ENCODE data around the gene SLC25A39.
A peak's percentile ranks its signal among the peaks of the same experiment; 100 is the strongest.
"Not testable (repeated sequence)": the region's sequence is repeated elsewhere in the genome, so short reads cannot be mapped to it uniquely, and the experiment has no call there.

The SLC25A39 gene

DNA sequence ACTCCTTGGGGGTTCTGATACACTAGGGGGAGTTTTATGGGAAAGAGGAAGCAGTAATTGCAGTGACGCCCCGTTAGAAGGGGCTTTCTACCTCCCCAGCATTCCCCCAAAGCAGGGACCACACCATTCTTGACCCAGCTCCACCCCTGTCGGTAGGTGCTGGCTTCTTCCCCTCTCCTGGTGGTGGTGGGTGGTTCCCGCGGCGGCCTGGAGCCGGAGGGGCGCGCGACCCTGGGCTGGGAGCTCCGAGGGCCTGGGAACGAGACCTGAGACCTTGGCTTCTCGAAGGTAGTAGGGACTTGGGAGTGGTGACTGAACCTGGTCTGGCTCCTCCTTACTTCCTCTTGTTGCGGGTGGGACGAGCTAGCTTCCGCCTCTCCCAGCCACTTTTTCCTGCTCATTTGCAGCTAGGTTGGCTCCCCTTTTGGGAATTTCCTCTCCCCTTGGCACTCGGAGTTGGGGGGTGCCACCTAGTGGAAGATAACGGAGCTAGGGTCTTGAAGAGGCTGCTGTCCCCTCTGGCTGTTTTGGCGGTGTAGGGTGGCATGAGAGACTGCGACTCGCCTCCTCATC lies 20.9 kb upstream of the SLC25A39 start:
- H3K27ac ChIP-seq, result peak overlapping the region; percentile 73
- peak overlapping the region; percentile 8 for H3K9ac ChIP-seq
- peak overlapping the region; percentile 98 for H2AFZ ChIP-seq
- no peaks in the 10 kb centered on the region for H3K36me3 ChIP-seq (ENCODE audit: control insufficient read depth, insufficient read depth, low read length)
- H3K27me3 ChIP-seq (ENCODE audit: control insufficient read depth, insufficient read depth, low read length), result no peaks in the 10 kb centered on the region
- peaks cover 2% of the 10 kb centered on the region for H3K4me1 ChIP-seq
- H3K4me3 ChIP-seq (ENCODE audit: low read depth, low read length), result peak overlapping the region; percentile 80
- H3K79me2 ChIP-seq, result peaks cover 2% of the 10 kb centered on the region
- no peaks in the 10 kb centered on the region for H3K9me3 ChIP-seq (ENCODE audit: control insufficient read depth, low read length)
- TF ChIP-seq, protein P1, sequence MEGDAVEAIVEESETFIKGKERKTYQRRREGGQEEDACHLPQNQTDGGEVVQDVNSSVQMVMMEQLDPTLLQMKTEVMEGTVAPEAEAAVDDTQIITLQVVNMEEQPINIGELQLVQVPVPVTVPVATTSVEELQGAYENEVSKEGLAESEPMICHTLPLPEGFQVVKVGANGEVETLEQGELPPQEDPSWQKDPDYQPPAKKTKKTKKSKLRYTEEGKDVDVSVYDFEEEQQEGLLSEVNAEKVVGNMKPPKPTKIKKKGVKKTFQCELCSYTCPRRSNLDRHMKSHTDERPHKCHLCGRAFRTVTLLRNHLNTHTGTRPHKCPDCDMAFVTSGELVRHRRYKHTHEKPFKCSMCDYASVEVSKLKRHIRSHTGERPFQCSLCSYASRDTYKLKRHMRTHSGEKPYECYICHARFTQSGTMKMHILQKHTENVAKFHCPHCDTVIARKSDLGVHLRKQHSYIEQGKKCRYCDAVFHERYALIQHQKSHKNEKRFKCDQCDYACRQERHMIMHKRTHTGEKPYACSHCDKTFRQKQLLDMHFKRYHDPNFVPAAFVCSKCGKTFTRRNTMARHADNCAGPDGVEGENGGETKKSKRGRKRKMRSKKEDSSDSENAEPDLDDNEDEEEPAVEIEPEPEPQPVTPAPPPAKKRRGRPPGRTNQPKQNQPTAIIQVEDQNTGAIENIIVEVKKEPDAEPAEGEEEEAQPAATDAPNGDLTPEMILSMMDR (IDR thresholded peaks at IDR 0.05), result peak; percentile 72
- peak overlapping the region; percentile 93 for H3K4me2 ChIP-seq (ENCODE audit: low read length)

DNA sequence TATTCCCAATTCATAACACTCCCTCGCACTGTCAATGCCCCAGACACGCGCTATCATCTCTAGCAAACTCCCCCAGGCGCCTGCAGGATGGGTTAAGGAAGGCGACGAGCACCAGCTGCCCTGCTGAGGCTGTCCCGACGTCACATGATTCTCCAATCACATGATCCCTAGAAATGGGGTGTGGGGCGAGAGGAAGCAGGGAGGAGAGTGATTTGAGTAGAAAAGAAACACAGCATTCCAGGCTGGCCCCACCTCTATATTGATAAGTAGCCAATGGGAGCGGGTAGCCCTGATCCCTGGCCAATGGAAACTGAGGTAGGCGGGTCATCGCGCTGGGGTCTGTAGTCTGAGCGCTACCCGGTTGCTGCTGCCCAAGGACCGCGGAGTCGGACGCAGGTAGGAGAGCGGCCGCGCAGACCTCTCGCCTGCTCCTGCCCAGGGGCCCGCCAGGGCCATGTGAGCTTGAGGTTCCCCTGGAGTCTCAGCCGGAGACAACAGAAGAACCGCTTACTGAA lies 20.4 kb upstream of the SLC25A39 start, which contains the start of gene GRN:
Gene GRN, plus strand, starts transcription at position 364 of the 515 bp plus-strand sequence. CDS start 3,863 bp downstream, outside the sequence.
- Histone ChIP-seq H3K4me3 (ENCODE audit: low read depth, low read length) (peak within 1 kb of the TSS; percentile 80), H3K9ac (peak within 1 kb of the TSS; percentile 8), H3K36me3 (ENCODE audit: control insufficient read depth, insufficient read depth, low read length) (no peaks in the 10 kb centered on the region), H3K27ac (peak within 1 kb of the TSS; percentile 73), H3K9me3 (ENCODE audit: control insufficient read depth, low read length) (no peaks in the 10 kb centered on the region), H3K4me1 (peaks cover 2% of the 10 kb centered on the region), H3K79me2 (peaks cover 2% of the 10 kb centered on the region), H3K4me2 (ENCODE audit: low read length) (peak within 1 kb of the TSS; percentile 93), H2AFZ (peak within 1 kb of the TSS; percentile 98), H3K27me3 (ENCODE audit: control insufficient read depth, insufficient read depth, low read length) (no peaks in the 10 kb centered on the region)
- TF ChIP-seq, protein P1 (IDR thresholded peaks at IDR 0.05), result no peak

DNA sequence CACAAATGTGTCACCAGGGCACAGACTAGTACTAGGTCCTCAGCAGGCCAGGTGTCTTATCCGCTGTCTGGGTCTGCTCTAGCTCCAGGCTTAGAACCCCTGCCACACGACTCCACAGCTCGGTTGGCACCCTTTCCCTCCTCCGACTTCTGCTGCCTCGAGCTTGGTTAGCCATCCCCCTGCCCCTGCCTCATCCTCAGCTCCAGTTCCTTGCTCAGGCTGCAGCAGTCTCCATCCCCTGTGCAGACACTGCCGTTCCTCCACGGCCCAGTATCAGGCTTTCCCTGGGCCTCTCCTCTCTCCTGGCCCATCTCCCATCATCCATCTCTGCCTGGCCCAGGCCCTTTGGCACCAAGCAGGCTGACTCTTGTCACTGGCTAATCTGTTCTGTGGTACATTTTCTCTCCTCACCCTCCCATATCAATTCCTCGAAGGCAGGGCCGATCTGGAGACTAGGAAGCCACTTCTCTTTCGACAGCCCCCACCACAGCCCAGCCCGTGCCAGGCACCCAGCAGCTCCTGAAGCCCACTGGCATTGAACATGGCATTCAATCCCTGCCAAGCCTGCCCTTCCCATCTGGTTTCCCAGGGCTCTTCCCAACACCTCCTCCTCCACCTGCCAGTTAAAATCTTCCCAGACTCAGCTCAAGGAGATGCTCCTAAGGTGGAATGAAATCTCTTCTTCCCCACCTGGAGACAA lies 19.0 kb upstream of the SLC25A39 start:
- Histone ChIP-seq H3K4me1 (peaks cover 2% of the 10 kb centered on the region), H3K9me3 (ENCODE audit: control insufficient read depth, low read length) (no peaks in the 10 kb centered on the region), H3K9ac (no peak overlapping the region), H3K36me3 (ENCODE audit: control insufficient read depth, insufficient read depth, low read length) (no peaks in the 10 kb centered on the region), H3K79me2 (peaks cover 2% of the 10 kb centered on the region), H3K27me3 (ENCODE audit: control insufficient read depth, insufficient read depth, low read length) (no peaks in the 10 kb centered on the region), H3K4me3 (ENCODE audit: low read depth, low read length) (no peak overlapping the region), H3K4me2 (ENCODE audit: low read length) (no peak overlapping the region), H3K27ac (no peak overlapping the region), H2AFZ (no peak overlapping the region)
- TF ChIP-seq, protein P1 (IDR thresholded peaks at IDR 0.05), result no peak

DNA sequence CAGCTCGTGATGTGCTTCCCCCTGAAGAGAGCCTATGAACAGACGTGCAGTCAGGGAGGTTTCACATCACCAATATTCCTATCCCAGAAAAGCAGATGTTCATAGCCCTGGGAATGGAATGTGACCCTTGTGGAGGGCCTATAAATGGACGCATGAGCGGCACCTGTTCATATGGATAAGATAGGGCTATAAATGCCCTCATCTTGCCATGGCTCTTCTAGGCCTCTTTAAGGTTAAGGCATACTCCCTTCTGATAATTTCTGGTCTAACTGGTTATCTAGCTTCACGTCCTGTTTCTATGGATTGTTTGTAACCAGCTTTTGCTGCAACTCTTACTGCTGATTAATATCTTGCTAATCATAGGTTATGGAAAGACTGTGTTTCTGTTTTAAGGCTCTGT lies 15.9 kb upstream of the SLC25A39 start:
- not testable (repeated sequence) for H3K36me3 ChIP-seq (ENCODE audit: control insufficient read depth, insufficient read depth, low read length); H3K4me2 ChIP-seq (ENCODE audit: low read length); H3K9me3 ChIP-seq (ENCODE audit: control insufficient read depth, low read length); H3K79me2 ChIP-seq; H3K9ac ChIP-seq; H3K4me1 ChIP-seq; H2AFZ ChIP-seq; H3K27me3 ChIP-seq (ENCODE audit: control insufficient read depth, insufficient read depth, low read length); H3K4me3 ChIP-seq (ENCODE audit: low read depth, low read length); H3K27ac ChIP-seq

DNA sequence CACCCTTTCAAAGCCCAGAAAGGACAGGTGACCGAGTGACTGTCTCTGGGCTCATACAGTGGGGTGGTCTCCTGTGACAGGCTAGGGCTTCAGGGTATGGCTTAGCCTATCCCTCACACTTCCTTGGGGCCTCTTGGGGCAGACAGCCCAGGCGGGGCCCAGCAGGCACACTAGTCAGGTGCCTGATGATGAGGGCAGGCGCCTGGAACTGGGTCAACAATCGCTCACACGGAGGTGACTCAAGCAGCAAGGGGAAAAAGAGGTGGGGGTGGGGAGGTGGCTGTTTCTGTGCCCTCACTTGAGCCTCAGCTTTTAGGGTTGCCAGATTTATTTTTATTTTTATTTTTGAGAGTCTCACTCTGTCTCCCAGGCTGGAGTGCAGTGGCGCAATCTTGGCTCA lies 14.1 kb upstream of the SLC25A39 start:
- Histone ChIP-seq H3K27ac (no peak overlapping the region), H3K4me3 (ENCODE audit: low read depth, low read length) (no peak overlapping the region), H3K4me2 (ENCODE audit: low read length) (no peak overlapping the region), H3K27me3 (ENCODE audit: control insufficient read depth, insufficient read depth, low read length) (no peaks in the 10 kb centered on the region), H3K36me3 (ENCODE audit: control insufficient read depth, insufficient read depth, low read length) (no peaks in the 10 kb centered on the region), H3K79me2 (no peaks in the 10 kb centered on the region), H3K9ac (no peak overlapping the region), H3K4me1 (no peaks in the 10 kb centered on the region), H2AFZ (no peak overlapping the region), H3K9me3 (ENCODE audit: control insufficient read depth, low read length) (no peaks in the 10 kb centered on the region)
- TF ChIP-seq, protein P1 (IDR thresholded peaks at IDR 0.05), result no peak

Measured in parathyroid adenoma (tissue), 2 donors.